Bronchial smooth muscle cell (primary cell): Measurements from ENCODE around the gene RAB22A. TPM values are rescaled to one million over a fixed set of nuclear protein-coding genes. Genes with fewer than 3 reads are reported as not detected.

ENCODE experiments used
- total RNA-seq: library from RNA; depleted of rRNA; stranded (reverse); fragments of >200 nt; gene quantifications from 2 replicates; pipeline ENCODE4 v1.2.1, GENCODE V29; 2014

Gene RAB22A, protein sequence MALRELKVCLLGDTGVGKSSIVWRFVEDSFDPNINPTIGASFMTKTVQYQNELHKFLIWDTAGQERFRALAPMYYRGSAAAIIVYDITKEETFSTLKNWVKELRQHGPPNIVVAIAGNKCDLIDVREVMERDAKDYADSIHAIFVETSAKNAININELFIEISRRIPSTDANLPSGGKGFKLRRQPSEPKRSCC
- total RNA-seq = 8.0 and 12.6 TPM in 2 replicates

DNA sequence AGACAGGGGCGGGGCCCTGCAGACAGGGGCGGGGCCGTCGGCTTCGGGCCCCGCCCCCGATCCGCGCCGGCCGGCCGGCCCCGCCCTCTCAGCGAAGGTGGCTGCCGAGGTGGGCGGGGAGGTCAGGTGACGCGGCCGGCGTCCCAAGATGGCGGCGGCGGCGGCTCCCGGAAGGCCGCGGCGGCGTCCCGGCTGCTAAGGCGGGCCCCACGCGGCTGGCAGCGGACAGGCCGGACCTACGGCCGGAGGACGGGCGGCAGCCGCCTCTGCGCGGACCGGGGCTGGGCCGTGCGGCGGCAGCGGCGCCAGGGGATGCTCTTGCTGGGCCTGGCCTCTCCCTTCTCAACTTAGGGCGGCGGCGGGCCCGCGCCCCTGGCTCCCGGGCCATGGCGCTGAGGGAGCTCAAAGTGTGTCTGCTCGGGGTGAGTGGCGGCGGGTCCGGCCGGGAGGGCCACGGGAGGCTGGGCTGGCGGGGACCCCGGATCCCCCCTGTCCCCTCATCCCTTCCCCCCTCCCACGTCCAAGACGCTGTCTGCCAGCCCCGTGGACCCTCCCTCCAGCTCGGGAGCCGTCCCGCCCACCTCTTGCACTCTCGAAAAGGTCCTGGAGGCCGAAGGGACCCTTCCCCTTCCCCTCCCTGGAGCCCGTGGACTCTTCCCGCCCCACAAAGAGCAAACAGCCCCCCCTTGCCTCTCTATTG, at the start of gene RAB22A:
Gene RAB22A (plus strand): TSS at position 125 of the 700 bp plus-strand sequence. CDS start 262 bp downstream, at position 387.

GRCh38 chr20:58388882-58389323, 79.4 kb downstream of the RAB22A start, which contains the start of gene VAPB:
TSS of gene VAPB (plus strand) at chr20:58389229. CDS start at chr20:58389460, 231 bp downstream.

Other genes with a start within 250 kb of the RAB22A start
- gene ANKRD60, start 81.1 kb upstream of the RAB22A start, total RNA-seq = not detected in 2 replicates
- 8.0 and 15.5 TPM in 2 replicates for gene VAPB, start 79.5 kb downstream of the RAB22A start, total RNA-seq
- 2.7 and 4.1 TPM in 2 replicates for gene APCDD1L, start 205.7 kb downstream of the RAB22A start, total RNA-seq